ENCODE data around the gene ZP2. TPM values are rescaled to one million over a fixed set of nuclear protein-coding genes. Genes with fewer than 3 reads are reported as not detected.

Gene ZP2
- total and polyA plus RNA-seq, 2 of the 4 experiments (the other 2 are of a cell fraction): not detected

GRCh38 chr16:21203155-21203797 lies 8.1 kb downstream of the ZP2 start:
- CTCF ChIA-PET: interaction anchor here (0.8 kb wide), 1 partner anchor 92 kb away, joined by 3 read pairs; no protein-coding TSS in a partner anchor

More at GRCh38 chr16:21203155-21203797, 8.1 kb downstream of the ZP2 start:
- no peak overlapping the region for H3K4ac ChIP-seq (ENCODE audit: low read depth, low read length)
- no peak overlapping the region for H3K14ac ChIP-seq (replicated peaks; ENCODE audit: low read depth, low read length)
- no peak overlapping the region for H3K4me2 ChIP-seq (ENCODE audit: low read depth, low read length)
- H2BK20ac ChIP-seq (ENCODE audit: low read depth, low read length): no peak overlapping the region
- POLR2A ChIA-PET (ENCODE audit: unreplicated experiment): no interaction called here
- no peak overlapping the region for H2AFZ ChIP-seq (replicated peaks; ENCODE audit: low read length, poor library complexity)
- ATAC-seq (ENCODE audit: low read depth) (no peak), DNase-seq (no peak)
- H3K4me3 ChIP-seq (ENCODE audit: insufficient read depth, low read depth, low read length): no peak overlapping the region
- in situ Hi-C loops (cut with MboI; ENCODE audit: low sequenced_read_pairs): no loop called here
- no peak overlapping the region for H2BK5ac ChIP-seq (ENCODE audit: low read depth, low read length, poor library complexity, severe bottlenecking)
- no peak overlapping the region for H3K27ac ChIP-seq (ENCODE audit: insufficient read depth, low read length)
- intact Hi-C loops (cut with micrococcal nuclease): no loop called here
- WGBS, 2 experiments (ENCODE audit: extremely low coverage in 2 of 2, insufficient read length in 1 of 2): no CpG with 5 or more reads among the region's 7 CpGs
- no peak overlapping the region for H2AK5ac ChIP-seq (ENCODE audit: low read depth, low read length)
- H3K9me1 ChIP-seq (ENCODE audit: insufficient read depth, low read length): no peaks in the 10 kb centered on the region
- no peak overlapping the region for H2BK15ac ChIP-seq (ENCODE audit: low read depth, low read length)
- no peaks in the 10 kb centered on the region for H4K20me1 ChIP-seq (ENCODE audit: insufficient read depth, low read length)
- H3K56ac ChIP-seq (ENCODE audit: extremely low read depth, insufficient read depth, low read length): no peak overlapping the region
- no peak overlapping the region for H2AK9ac ChIP-seq (replicated peaks; ENCODE audit: low read depth, low read length, poor library complexity)
- H3K36me3 ChIP-seq (ENCODE audit: control insufficient read depth, insufficient read depth, low read length): no peaks in the 10 kb centered on the region
- peaks cover 41% of the 10 kb centered on the region for H3K27me3 ChIP-seq (ENCODE audit: control insufficient read depth, insufficient read depth, low read length)
- no peak overlapping the region for H3K23ac ChIP-seq (ENCODE audit: low read depth, low read length)
- no peak overlapping the region for H3K18ac ChIP-seq (ENCODE audit: low read depth, low read length)
- TF ChIP-seq CEBPB (IDR thresholded peaks at IDR 0.05; ENCODE audit: low read depth, low read length) (peak; percentile 44; the same call in 1 of the 2 replicates), SMC3 (IDR thresholded peaks at IDR 0.05; ENCODE audit: low read depth, low read length) (no peak)
- dilution Hi-C loops (cut with HindIII; ENCODE audit: low sequenced_read_pairs, unreplicated experiment): no loop called here
- H2BK120ac ChIP-seq (ENCODE audit: low read depth, low read length): no peak overlapping the region
- no peaks in the 10 kb centered on the region for H3K79me1 ChIP-seq (ENCODE audit: low read depth in 1 of 2, low read length in 2 of 2)
- no peaks in the 10 kb centered on the region for H3K4me1 ChIP-seq (ENCODE audit: control insufficient read depth, insufficient read depth, low read length)
- no peak overlapping the region for H4K8ac ChIP-seq (ENCODE audit: low read depth in 2 of 2, low read length in 2 of 2)
- H3K9me3 ChIP-seq (ENCODE audit: control insufficient read depth, insufficient read depth, low read length): no peaks in the 10 kb centered on the region
- H4K5ac ChIP-seq (ENCODE audit: low read depth, low read length): no peak overlapping the region
- no TSS peak for BruUV-seq (replicated peaks)
- no peak overlapping the region for H3K9ac ChIP-seq (ENCODE audit: low read depth, low read length)
- no peak overlapping the region for H4K91ac ChIP-seq (ENCODE audit: insufficient read depth, low read depth, low read length)
